SK-N-SH (cell line): Measurements from ENCODE around the gene PYGM. TPM values are rescaled to one million over a fixed set of nuclear protein-coding genes. Genes with fewer than 3 reads are reported as not detected.

Experiments
- CTCF ChIA-PET: fragments of 300-600, 350-600 bp; formaldehyde crosslinking; extraction: SDS; loops from one replicate; lab custom pipeline; 2021; lab: Yijun Ruan, JAX
- POLR2A ChIA-PET: fragments of 350-600 bp; sonication (Branson Sonifier 250); formaldehyde crosslinking; extraction: SDS; loops from one replicate; lab custom pipeline; 2020; ENCODE audit warnings: antibody characterized with exemption, inconsistent platforms; lab: Yijun Ruan, JAX
- DNase-seq: peaks from one replicate; pipeline ENCODE4 v3.0.0; 2012
- H2AFZ ChIP-seq: fragments of 200-600 bp; sonication (generic); 2 replicates; pipeline ENCODE4 v1.8.1; 2016; ENCODE audit warnings: antibody characterized with exemption, mild to moderate bottlenecking, low read depth
- H3F3A ChIP-seq: fragments of 200-600 bp; sonication (generic); replicated peaks from 2 replicates; pipeline ENCODE3; 2016; ENCODE audit warnings: antibody characterized with exemption, mild to moderate bottlenecking; ENCODE audit not compliant: insufficient read depth
- H3K27ac ChIP-seq, 2 experiments: fragments of 200-500 bp in 1 of 2; fragments of 200-600 bp in 1 of 2; sonication (Bioruptor generic) in 1 of 2; sonication (generic), shearing (Covaris generic) in 1 of 2; 2 replicates each; pipeline versions ENCODE4 v1.5.1 to v1.6.1; 2014 to 2016; ENCODE audit warnings: low read depth in 2 of 2, inconsistent platforms in 1 of 2, low read length in 1 of 2, mild to moderate bottlenecking in 1 of 2, mixed read lengths in 1 of 2
- H3K27me3 ChIP-seq: fragments of 200-600 bp; sonication (generic), shearing (Covaris generic); 2 replicates; pipeline ENCODE4 v1.6.1; 2016; ENCODE audit warnings: mixed run types; ENCODE audit not compliant: insufficient read depth
- H3K36me3 ChIP-seq, 2 experiments: fragments of 200-500 bp in 1 of 2; fragments of 200-600 bp in 1 of 2; sonication (Bioruptor generic) in 1 of 2; sonication (generic) in 1 of 2; replicated peaks in 1 of 2; 2 replicates each; pipeline versions ENCODE3 to v1.5.1; 2014 to 2016; ENCODE audit warnings: low read length in 1 of 2, mild to moderate bottlenecking in 1 of 2; ENCODE audit not compliant: insufficient read depth in 2 of 2, control insufficient read depth in 1 of 2
- H3K4me1 ChIP-seq, 2 experiments: fragments of 200-500 bp in 1 of 2; fragments of 200-600 bp in 1 of 2; sonication (Bioruptor generic) in 1 of 2; sonication (generic), shearing (Covaris generic) in 1 of 2; 2 replicates each; pipeline versions ENCODE4 v1.5.1 to v1.6.1; 2014 to 2016; ENCODE audit warnings: low read depth in 1 of 2, low read length in 1 of 2, mixed run types in 1 of 2; ENCODE audit not compliant: insufficient read depth in 2 of 2, control insufficient read depth in 1 of 2
- H3K4me2 ChIP-seq: fragments of 200-600 bp; sonication (generic), shearing (Covaris generic); 2 replicates; pipeline ENCODE4 v1.6.1; 2017; ENCODE audit warnings: mixed run types
- H3K4me3 ChIP-seq, 2 experiments: fragments of 200-500 bp in 1 of 2; fragments of 200-600 bp in 1 of 2; sonication (Bioruptor generic) in 1 of 2; sonication (generic), shearing (Covaris generic) in 1 of 2; 2 replicates each; pipeline versions ENCODE4 v1.5.1 to v1.8.1; 2014 to 2016; ENCODE audit warnings: low read depth in 2 of 2, inconsistent platforms in 1 of 2, low read length in 1 of 2, mild to moderate bottlenecking in 1 of 2, mixed read lengths in 1 of 2, moderate library complexity in 1 of 2
- H3K79me2 ChIP-seq: fragments of 200-600 bp; sonication (generic); 2 replicates; pipeline ENCODE4 v1.8.1; 2017; ENCODE audit warnings: mild to moderate bottlenecking; ENCODE audit not compliant: insufficient read depth
- H3K9ac ChIP-seq: fragments of 200-600 bp; sonication (generic); 2 replicates; pipeline ENCODE4 v1.6.1; 2017; ENCODE audit warnings: mixed run types
- H3K9me2 ChIP-seq: fragments of 200-600 bp; sonication (generic); 2 replicates; pipeline ENCODE4 v1.6.1; 2017; ENCODE audit warnings: mixed run types
- H3K9me3 ChIP-seq: fragments of 200-600 bp; sonication (generic); 2 replicates; pipeline ENCODE4 v1.6.1; 2017; ENCODE audit warnings: mixed run types, mild to moderate bottlenecking, moderate library complexity
- H4K20me1 ChIP-seq: fragments of 200-600 bp; sonication (generic); 2 replicates; pipeline ENCODE4 v1.6.1; 2017; ENCODE audit warnings: mild to moderate bottlenecking, mixed run types; ENCODE audit not compliant: insufficient read depth
- EP300 ChIP-seq, 2 experiments: IDR thresholded peaks; 2 replicates each; pipeline versions ENCODE4 v1.4.0 to v1.6.1; 2012; ENCODE audit warnings: borderline replicate concordance in 1 of 2, low read depth in 1 of 2, low read length in 1 of 2
- FOSL2 ChIP-seq: IDR thresholded peaks from 2 replicates; pipeline ENCODE4 v1.4.0; 2012; ENCODE audit warnings: low read depth, mild to moderate bottlenecking, moderate library complexity, borderline replicate concordance
- FOXJ3 ChIP-seq: sonication (generic); formaldehyde crosslinking; IDR thresholded peaks from 2 replicates; pipeline ENCODE4 v1.5.1; 2020; ENCODE audit warnings: mild to moderate bottlenecking, missing genetic modification reagents
- FOXM1 ChIP-seq: IDR thresholded peaks from 2 replicates; pipeline ENCODE4 v1.4.0; 2012; ENCODE audit warnings: low read depth, mild to moderate bottlenecking
- GABPA ChIP-seq: IDR thresholded peaks from 2 replicates; pipeline ENCODE4 v1.4.0; 2012; ENCODE audit warnings: low read depth, mild to moderate bottlenecking
- GATA2 ChIP-seq: sonication (generic); formaldehyde crosslinking; IDR thresholded peaks from 2 replicates; pipeline ENCODE4 v1.5.0; 2020; ENCODE audit warnings: mild to moderate bottlenecking, missing genetic modification reagents
- JUND ChIP-seq: IDR thresholded peaks from 2 replicates; pipeline ENCODE4 v1.4.0; 2012
- NFIC ChIP-seq: IDR thresholded peaks from 2 replicates; pipeline ENCODE4 v1.4.0; 2012; ENCODE audit warnings: borderline replicate concordance
- RCOR1 ChIP-seq: fragments of 150-350 bp; IDR thresholded peaks from 2 replicates; pipeline ENCODE4 v1.6.1; 2017; ENCODE audit warnings: antibody characterized with exemption, low read length
- RFX5 ChIP-seq: IDR thresholded peaks from 2 replicates; pipeline ENCODE4 v1.6.1; 2012; ENCODE audit warnings: mild to moderate bottlenecking, improper control_type of control experiment, low read length
- SIN3A ChIP-seq: IDR thresholded peaks from 2 replicates; pipeline ENCODE4 v1.6.1; 2012; ENCODE audit warnings: low read depth, mild to moderate bottlenecking, low read length, moderate library complexity, borderline replicate concordance
- TAF1 ChIP-seq: IDR thresholded peaks from 2 replicates; pipeline ENCODE4 v1.6.1; 2012; ENCODE audit warnings: low read depth, mild to moderate bottlenecking, low read length, moderate library complexity, borderline replicate concordance
- YY1 ChIP-seq: IDR thresholded peaks from 2 replicates; pipeline ENCODE4 v1.4.0; 2012; ENCODE audit warnings: low read depth, mild to moderate bottlenecking
- WGBS: methylation state at CpG from one replicate; pipeline ENCODE4 v1.1.6; 2017; ENCODE audit warnings: low lambda C conversion rate; 5-methylcytosine and 5-hydroxymethylcytosine counted together
- polyA plus RNA-seq, 3 experiments: library from polyadenylated mRNA; depleted of rRNA; stranded (reverse); fragments of >200 nt; gene quantifications; 2 replicates each; pipeline ENCODE4 v1.2.3, GENCODE V29; 2012
- TF ChIP-seq, protein P1 (sequence below): IDR thresholded peaks from 2 replicates; pipeline ENCODE4 v1.4.0; 2012; ENCODE audit warnings: low read depth
- TF ChIP-seq, protein P2 (sequence below): IDR thresholded peaks from 2 replicates; pipeline ENCODE4 v1.4.0; 2012; ENCODE audit warnings: low read depth, borderline replicate concordance
- TF ChIP-seq, protein P3 (sequence below): fragments of 200-600 bp; sonication (generic); IDR thresholded peaks from 2 replicates; pipeline ENCODE4 v1.6.1; 2017; ENCODE audit warnings: antibody characterized with exemption, mild to moderate bottlenecking, moderate library complexity
- TF ChIP-seq, protein P4 (sequence below): fragments of 150-350 bp; IDR thresholded peaks from 2 replicates; pipeline ENCODE4 v1.6.1; 2017; ENCODE audit warnings: antibody characterized with exemption, low read length, low read depth, borderline replicate concordance

Gene PYGM
- polyA plus RNA-seq, 1 of the 3 experiments (the other 2 are of a cell fraction): 0.08 TPM

DNA sequence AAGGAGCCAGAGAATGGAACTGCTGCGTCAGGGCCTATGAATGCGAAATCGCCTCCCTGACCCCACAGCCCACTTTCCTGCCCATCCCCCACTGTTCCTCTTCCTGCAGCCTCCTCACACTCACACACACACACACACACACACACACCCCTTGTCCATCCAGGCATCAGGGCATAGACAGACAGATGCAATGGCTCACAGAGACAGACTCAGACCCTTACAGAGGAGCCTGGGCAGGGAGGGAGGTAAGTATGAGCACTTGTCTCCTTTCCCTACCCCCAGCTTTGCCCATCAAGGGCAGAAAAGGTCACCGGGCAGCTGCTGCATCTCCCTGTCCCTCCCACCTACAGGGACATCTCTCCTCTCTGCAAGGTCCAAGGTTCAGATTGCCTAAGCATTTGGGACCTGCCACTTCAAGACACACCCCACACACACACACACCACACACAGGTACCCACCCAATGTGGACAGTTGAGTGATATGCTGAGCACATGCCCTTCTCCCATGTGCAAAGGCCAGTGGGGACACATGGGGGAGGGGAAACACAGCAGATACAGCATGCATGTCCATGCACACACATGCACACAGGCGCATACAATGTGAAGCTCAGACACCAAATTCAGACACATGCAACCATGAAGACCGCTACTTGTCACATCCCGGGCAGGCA is 34.8 kb downstream of the PYGM start:
- no peak overlapping the region for H3K4me3 ChIP-seq
- no peak overlapping the region for H3K4me2 ChIP-seq
- 91% methylated on average over 5 of the region's 7 CpGs for WGBS
- TF ChIP-seq JUND (no peak), FOXM1 (no peak), YY1 (no peak), TAF1 (no peak), GATA2 (CRISPR knock-in tag) (no peak), RFX5 (no peak), EP300 (IDR thresholded peaks at IDR 0.05; ENCODE audit: borderline replicate concordance in 1 of 2, low read depth in 1 of 2, low read length in 1 of 2) (no peak), FOSL2 (no peak), GABPA (no peak), FOXJ3 (CRISPR knock-in tag) (no peak), RCOR1 (no peak), SIN3A (no peak), NFIC (no peak)
- TF ChIP-seq, protein P1, sequence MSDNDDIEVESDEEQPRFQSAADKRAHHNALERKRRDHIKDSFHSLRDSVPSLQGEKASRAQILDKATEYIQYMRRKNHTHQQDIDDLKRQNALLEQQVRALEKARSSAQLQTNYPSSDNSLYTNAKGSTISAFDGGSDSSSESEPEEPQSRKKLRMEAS: no peak
- TF ChIP-seq, protein P2, sequence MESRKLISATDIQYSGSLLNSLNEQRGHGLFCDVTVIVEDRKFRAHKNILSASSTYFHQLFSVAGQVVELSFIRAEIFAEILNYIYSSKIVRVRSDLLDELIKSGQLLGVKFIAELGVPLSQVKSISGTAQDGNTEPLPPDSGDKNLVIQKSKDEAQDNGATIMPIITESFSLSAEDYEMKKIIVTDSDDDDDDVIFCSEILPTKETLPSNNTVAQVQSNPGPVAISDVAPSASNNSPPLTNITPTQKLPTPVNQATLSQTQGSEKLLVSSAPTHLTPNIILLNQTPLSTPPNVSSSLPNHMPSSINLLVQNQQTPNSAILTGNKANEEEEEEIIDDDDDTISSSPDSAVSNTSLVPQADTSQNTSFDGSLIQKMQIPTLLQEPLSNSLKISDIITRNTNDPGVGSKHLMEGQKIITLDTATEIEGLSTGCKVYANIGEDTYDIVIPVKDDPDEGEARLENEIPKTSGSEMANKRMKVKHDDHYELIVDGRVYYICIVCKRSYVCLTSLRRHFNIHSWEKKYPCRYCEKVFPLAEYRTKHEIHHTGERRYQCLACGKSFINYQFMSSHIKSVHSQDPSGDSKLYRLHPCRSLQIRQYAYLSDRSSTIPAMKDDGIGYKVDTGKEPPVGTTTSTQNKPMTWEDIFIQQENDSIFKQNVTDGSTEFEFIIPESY: no peak
- TF ChIP-seq, protein P3, sequence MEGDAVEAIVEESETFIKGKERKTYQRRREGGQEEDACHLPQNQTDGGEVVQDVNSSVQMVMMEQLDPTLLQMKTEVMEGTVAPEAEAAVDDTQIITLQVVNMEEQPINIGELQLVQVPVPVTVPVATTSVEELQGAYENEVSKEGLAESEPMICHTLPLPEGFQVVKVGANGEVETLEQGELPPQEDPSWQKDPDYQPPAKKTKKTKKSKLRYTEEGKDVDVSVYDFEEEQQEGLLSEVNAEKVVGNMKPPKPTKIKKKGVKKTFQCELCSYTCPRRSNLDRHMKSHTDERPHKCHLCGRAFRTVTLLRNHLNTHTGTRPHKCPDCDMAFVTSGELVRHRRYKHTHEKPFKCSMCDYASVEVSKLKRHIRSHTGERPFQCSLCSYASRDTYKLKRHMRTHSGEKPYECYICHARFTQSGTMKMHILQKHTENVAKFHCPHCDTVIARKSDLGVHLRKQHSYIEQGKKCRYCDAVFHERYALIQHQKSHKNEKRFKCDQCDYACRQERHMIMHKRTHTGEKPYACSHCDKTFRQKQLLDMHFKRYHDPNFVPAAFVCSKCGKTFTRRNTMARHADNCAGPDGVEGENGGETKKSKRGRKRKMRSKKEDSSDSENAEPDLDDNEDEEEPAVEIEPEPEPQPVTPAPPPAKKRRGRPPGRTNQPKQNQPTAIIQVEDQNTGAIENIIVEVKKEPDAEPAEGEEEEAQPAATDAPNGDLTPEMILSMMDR: no peak
- TF ChIP-seq, protein P4, sequence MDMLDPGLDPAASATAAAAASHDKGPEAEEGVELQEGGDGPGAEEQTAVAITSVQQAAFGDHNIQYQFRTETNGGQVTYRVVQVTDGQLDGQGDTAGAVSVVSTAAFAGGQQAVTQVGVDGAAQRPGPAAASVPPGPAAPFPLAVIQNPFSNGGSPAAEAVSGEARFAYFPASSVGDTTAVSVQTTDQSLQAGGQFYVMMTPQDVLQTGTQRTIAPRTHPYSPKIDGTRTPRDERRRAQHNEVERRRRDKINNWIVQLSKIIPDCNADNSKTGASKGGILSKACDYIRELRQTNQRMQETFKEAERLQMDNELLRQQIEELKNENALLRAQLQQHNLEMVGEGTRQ: no peak
- TF ChIP-seq, all 33 proteins: peak for 0
- H3K79me2 ChIP-seq: no peaks in the 10 kb centered on the region
- no peak overlapping the region for H2AFZ ChIP-seq
- H3K9me2 ChIP-seq: no peaks in the 10 kb centered on the region
- ChIA-PET POLR2A (no interaction called here), CTCF (interaction anchor here (0.9 to 2.6 kb wide), 5 partner anchors 11 to 73 kb away, joined by 3 to 17 read pairs (median 5); no protein-coding TSS in a partner anchor)
- H3K4me1 ChIP-seq: peaks cover 0 to 37% of the 10 kb centered on the region in 2 experiments; a peak in 1 of 4 replicates
- no peak for DNase-seq
- H3F3A ChIP-seq: no peaks in the 10 kb centered on the region
- H3K9ac ChIP-seq: no peak overlapping the region
- H3K27ac ChIP-seq: no peak overlapping the region
- H3K9me3 ChIP-seq: no peaks in the 10 kb centered on the region
- no peaks in the 10 kb centered on the region for H4K20me1 ChIP-seq
- H3K36me3 ChIP-seq: no peaks in the 10 kb centered on the region
- H3K27me3 ChIP-seq: no peaks in the 10 kb centered on the region; the same call in 1 of the 2 replicates
